Retinal pigment epithelial cell (primary cell): ENCODE results near the gene CARS2.

Experiments used
- DNase-seq: peaks from one replicate; pipeline ENCODE4 v3.0.0-alpha.2; 2010; ENCODE audit warnings: low read depth
- H3K4me3 ChIP-seq: 2 replicates; pipeline ENCODE4 v1.5.1; 2011; ENCODE audit warnings: mild to moderate bottlenecking, low read length, control low read depth, moderate library complexity
- CTCF ChIP-seq: conservative IDR thresholded peaks from 2 replicates; pipeline ENCODE4 v1.5.1; 2011; ENCODE audit warnings: low read depth, low read length, control low read depth, inconsistent platforms

Gene CARS2, protein sequence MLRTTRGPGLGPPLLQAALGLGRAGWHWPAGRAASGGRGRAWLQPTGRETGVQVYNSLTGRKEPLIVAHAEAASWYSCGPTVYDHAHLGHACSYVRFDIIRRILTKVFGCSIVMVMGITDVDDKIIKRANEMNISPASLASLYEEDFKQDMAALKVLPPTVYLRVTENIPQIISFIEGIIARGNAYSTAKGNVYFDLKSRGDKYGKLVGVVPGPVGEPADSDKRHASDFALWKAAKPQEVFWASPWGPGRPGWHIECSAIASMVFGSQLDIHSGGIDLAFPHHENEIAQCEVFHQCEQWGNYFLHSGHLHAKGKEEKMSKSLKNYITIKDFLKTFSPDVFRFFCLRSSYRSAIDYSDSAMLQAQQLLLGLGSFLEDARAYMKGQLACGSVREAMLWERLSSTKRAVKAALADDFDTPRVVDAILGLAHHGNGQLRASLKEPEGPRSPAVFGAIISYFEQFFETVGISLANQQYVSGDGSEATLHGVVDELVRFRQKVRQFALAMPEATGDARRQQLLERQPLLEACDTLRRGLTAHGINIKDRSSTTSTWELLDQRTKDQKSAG

DNA sequence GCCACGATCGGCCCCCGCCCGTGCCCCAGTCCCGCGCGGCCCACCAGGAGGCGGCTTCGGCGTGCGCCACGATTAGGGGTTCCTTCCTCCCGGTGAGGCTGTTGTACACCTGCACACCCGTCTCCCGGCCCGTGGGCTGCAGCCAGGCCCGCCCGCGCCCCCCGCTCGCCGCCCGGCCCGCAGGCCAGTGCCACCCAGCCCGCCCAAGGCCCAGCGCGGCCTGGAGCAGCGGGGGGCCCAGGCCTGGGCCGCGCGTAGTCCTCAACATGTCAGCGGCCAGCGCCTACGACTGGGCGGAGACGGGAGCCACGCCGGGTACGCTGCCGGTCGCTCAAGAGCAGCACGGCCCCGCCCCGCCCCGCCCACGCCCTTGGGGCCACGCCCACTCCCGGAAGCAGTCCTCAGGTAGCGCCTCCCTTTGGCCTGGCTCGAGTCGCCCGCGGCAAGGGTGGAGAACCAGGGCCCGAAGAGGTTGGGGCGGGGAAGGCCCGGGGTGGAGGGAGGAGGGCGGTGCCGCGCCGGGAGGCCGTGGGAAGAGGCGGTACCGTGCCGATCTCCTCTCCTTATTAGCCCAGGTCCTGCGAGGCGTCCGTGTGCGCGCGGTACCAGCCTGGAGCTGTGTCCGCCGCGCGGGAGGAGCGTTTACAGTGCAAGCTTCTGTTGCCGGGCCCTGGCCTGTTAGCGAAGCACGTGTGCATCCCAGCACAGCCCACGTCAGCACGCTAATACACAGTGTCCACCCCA, at the start of gene CARS2:
TSS of gene CARS2 (minus strand) at position 291 of the 744 bp plus-strand sequence. CDS start at position 268, 23 bp downstream.
- no peak for TF ChIP-seq CTCF
- H3K4me3 ChIP-seq = peak within 1 kb of the TSS; percentile 75
- DNase-seq = peak; percentile 76

GRCh38 chr13:110748271-110748670, 42.4 kb upstream of the CARS2 start:
- TF ChIP-seq CTCF = no peak
- no peak overlapping the region for H3K4me3 ChIP-seq
- DNase-seq = no peak

DNA sequence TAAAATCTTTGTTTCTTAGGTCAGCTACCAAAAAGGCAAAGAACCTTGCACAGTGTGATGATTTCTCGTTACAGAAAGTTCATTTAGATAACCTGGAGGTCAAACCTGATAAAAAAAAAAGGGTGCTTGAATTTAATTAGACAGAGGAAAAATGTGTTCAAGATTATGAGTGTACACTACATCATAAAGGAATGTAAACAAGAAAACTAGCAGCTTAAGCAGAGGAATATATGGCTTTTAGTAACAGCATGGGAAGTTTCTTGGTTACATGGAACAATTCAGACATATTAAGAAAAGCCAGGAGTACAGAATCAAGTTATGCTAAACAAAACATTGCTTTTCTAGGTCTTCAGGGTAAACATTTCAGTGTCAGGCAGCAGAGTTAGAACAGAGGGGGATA, 40.5 kb upstream of the CARS2 start:
- TF ChIP-seq CTCF = no peak
- H3K4me3 ChIP-seq = no peak overlapping the region
- peak; percentile 2 for DNase-seq

- H3K4me3 ChIP-seq = no peak overlapping the region
- no peak for DNase-seq
- no peak for TF ChIP-seq CTCF
Measured at GRCh38 chr13:110743687-110744086, 37.8 kb upstream of the CARS2 start.

DNA sequence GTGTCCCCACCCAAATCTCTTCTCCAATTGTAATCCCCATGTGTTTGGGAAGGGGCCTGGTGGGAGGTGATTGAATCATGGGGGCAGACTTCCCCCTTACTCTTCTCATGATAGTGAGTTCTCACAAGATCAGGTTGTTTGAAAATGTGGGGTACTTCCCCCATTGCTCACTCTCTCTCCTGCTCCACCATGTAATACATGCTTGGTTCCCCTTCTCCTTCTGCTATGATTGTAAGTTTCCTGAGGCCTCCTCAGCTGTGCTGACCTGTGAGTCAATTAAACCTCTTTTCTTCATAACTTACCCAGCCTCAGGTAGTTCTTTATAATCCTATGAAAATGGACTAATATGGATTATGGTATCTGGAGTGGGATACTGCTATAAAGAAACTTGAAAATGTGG, 31.6 kb upstream of the CARS2 start:
- no peak for DNase-seq
- no peak overlapping the region for H3K4me3 ChIP-seq
- TF ChIP-seq CTCF = no peak

DNA sequence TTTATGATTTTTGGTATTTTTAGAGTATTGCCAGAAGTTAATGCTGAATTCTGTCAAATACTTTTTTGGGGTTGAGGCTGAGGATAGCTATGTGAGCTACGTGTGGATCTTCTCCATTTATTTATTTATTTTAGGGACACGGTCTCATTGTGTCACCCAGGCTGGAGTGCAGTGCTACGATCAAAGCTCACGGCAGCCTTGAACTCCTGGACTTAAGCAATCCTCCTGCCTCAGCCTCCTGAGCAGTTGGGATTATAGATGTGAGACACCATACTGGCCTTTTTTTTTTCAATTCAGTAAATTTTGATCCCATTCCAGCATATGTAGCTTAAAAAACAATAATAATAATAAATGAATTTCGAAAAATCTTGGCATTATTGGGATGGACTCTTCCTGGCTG, 28.6 kb upstream of the CARS2 start:
- H3K4me3 ChIP-seq = no peak overlapping the region
- no peak for DNase-seq
- TF ChIP-seq CTCF = no peak
